ENCODE results near the gene MYLK. TPM values are rescaled to one million over a fixed set of nuclear protein-coding genes. Genes with fewer than 3 reads are reported as not detected.
"Not testable (repeated sequence)": the region's sequence is repeated elsewhere in the genome, so short reads cannot be mapped to it uniquely, and the experiment has no call there.

Gene MYLK
- total RNA-seq, 1 donor = 27.1 TPM

- Histone ChIP-seq H3K27me3 (ENCODE audit: insufficient read depth, low read length) (no peaks in the 10 kb centered on the region), H3K9me3 (ENCODE audit: low read depth, low read length) (no peaks in the 10 kb centered on the region), H3K4me1 (ENCODE audit: insufficient read depth, low read length) (no peaks in the 10 kb centered on the region)
Observed at GRCh38 chr3:123751433-123751832, 132.7 kb downstream of the MYLK start.

GRCh38 chr3:123750659-123751420 lies 133.3 kb downstream of the MYLK start:
- H3K9me3 ChIP-seq (ENCODE audit: low read depth, low read length) = no peaks in the 10 kb centered on the region
- H3K4me1 ChIP-seq (ENCODE audit: insufficient read depth, low read length) = no peaks in the 10 kb centered on the region
- H3K27me3 ChIP-seq (ENCODE audit: insufficient read depth, low read length) = no peaks in the 10 kb centered on the region
- no peak overlapping the region for H3K4me3 ChIP-seq (ENCODE audit: low read length)

More at GRCh38 chr3:123751433-123751832, 132.7 kb downstream of the MYLK start:
- no peak overlapping the region for H3K4me3 ChIP-seq (ENCODE audit: low read length)

- no peaks in the 10 kb centered on the region for H3K9me3 ChIP-seq (ENCODE audit: low read depth, low read length)
- H3K4me3 ChIP-seq (ENCODE audit: low read length) = no peak overlapping the region
- H3K27me3 ChIP-seq (ENCODE audit: insufficient read depth, low read length) = no peaks in the 10 kb centered on the region
- no peaks in the 10 kb centered on the region for H3K4me1 ChIP-seq (ENCODE audit: insufficient read depth, low read length)
Observed at GRCh38 chr3:123750209-123750608, 133.9 kb downstream of the MYLK start.

GRCh38 chr3:123749711-123750110 lies 134.4 kb downstream of the MYLK start:
- Histone ChIP-seq H3K9me3 (ENCODE audit: low read depth, low read length) (no peaks in the 10 kb centered on the region), H3K4me1 (ENCODE audit: insufficient read depth, low read length) (no peaks in the 10 kb centered on the region), H3K27me3 (ENCODE audit: insufficient read depth, low read length) (no peaks in the 10 kb centered on the region), H3K4me3 (ENCODE audit: low read length) (no peak overlapping the region)

GRCh38 chr3:123745184-123745855 lies 138.8 kb downstream of the MYLK start:
- Histone ChIP-seq H3K27me3 (ENCODE audit: insufficient read depth, low read length) (no peaks in the 10 kb centered on the region), H3K4me3 (ENCODE audit: low read length) (no peak overlapping the region), H3K4me1 (ENCODE audit: insufficient read depth, low read length) (no peaks in the 10 kb centered on the region), H3K9me3 (ENCODE audit: low read depth, low read length) (no peaks in the 10 kb centered on the region)

- no peaks in the 10 kb centered on the region for H3K9me3 ChIP-seq (ENCODE audit: low read depth, low read length)
Observed at GRCh38 chr3:123744064-123744463, 140.1 kb downstream of the MYLK start.

GRCh38 chr3:123743121-123743520 lies 141.0 kb downstream of the MYLK start:
- Histone ChIP-seq H3K4me1 (ENCODE audit: insufficient read depth, low read length) (no peaks in the 10 kb centered on the region), H3K4me3 (ENCODE audit: low read length) (no peak overlapping the region), H3K9me3 (ENCODE audit: low read depth, low read length) (no peaks in the 10 kb centered on the region), H3K27me3 (ENCODE audit: insufficient read depth, low read length) (no peaks in the 10 kb centered on the region)

More at GRCh38 chr3:123744064-123744463, 140.1 kb downstream of the MYLK start:
- Histone ChIP-seq H3K27me3 (ENCODE audit: insufficient read depth, low read length) (no peaks in the 10 kb centered on the region), H3K4me1 (ENCODE audit: insufficient read depth, low read length) (no peaks in the 10 kb centered on the region), H3K4me3 (ENCODE audit: low read length) (no peak overlapping the region)

- H3K27me3 ChIP-seq (ENCODE audit: insufficient read depth, low read length) = no peaks in the 10 kb centered on the region
- H3K9me3 ChIP-seq (ENCODE audit: low read depth, low read length) = no peaks in the 10 kb centered on the region
- no peak overlapping the region for H3K4me3 ChIP-seq (ENCODE audit: low read length)
- no peaks in the 10 kb centered on the region for H3K4me1 ChIP-seq (ENCODE audit: insufficient read depth, low read length)
Observed at GRCh38 chr3:123741041-123741511, 143.1 kb downstream of the MYLK start.

GRCh38 chr3:123740391-123740822 lies 143.7 kb downstream of the MYLK start:
- H3K4me3 ChIP-seq (ENCODE audit: low read length) = no peak overlapping the region
- H3K27me3 ChIP-seq (ENCODE audit: insufficient read depth, low read length) = no peaks in the 10 kb centered on the region
- no peaks in the 10 kb centered on the region for H3K9me3 ChIP-seq (ENCODE audit: low read depth, low read length)
- H3K4me1 ChIP-seq (ENCODE audit: insufficient read depth, low read length) = no peaks in the 10 kb centered on the region

- Histone ChIP-seq H3K9me3 (ENCODE audit: low read depth, low read length) (no peaks in the 10 kb centered on the region), H3K4me1 (ENCODE audit: insufficient read depth, low read length) (no peaks in the 10 kb centered on the region)
Observed at GRCh38 chr3:123739754-123740153, 144.4 kb downstream of the MYLK start.

GRCh38 chr3:123739106-123739505 lies 145.0 kb downstream of the MYLK start:
- Histone ChIP-seq H3K9me3 (ENCODE audit: low read depth, low read length) (no peaks in the 10 kb centered on the region), H3K4me1 (ENCODE audit: insufficient read depth, low read length) (no peaks in the 10 kb centered on the region), H3K27me3 (ENCODE audit: insufficient read depth, low read length) (no peaks in the 10 kb centered on the region), H3K4me3 (ENCODE audit: low read length) (no peak overlapping the region)

More at GRCh38 chr3:123739754-123740153, 144.4 kb downstream of the MYLK start:
- Histone ChIP-seq H3K27me3 (ENCODE audit: insufficient read depth, low read length) (no peaks in the 10 kb centered on the region), H3K4me3 (ENCODE audit: low read length) (no peak overlapping the region)

GRCh38 chr3:123738522-123738921 lies 145.6 kb downstream of the MYLK start:
- not testable (repeated sequence) for H3K4me1 ChIP-seq (ENCODE audit: insufficient read depth, low read length); H3K27me3 ChIP-seq (ENCODE audit: insufficient read depth, low read length); H3K4me3 ChIP-seq (ENCODE audit: low read length); H3K9me3 ChIP-seq (ENCODE audit: low read depth, low read length)

GRCh38 chr3:123737168-123737567 lies 147.0 kb downstream of the MYLK start:
- Histone ChIP-seq H3K27me3 (ENCODE audit: insufficient read depth, low read length) (no peaks in the 10 kb centered on the region), H3K4me1 (ENCODE audit: insufficient read depth, low read length) (no peaks in the 10 kb centered on the region), H3K4me3 (ENCODE audit: low read length) (no peak overlapping the region), H3K9me3 (ENCODE audit: low read depth, low read length) (no peaks in the 10 kb centered on the region)

GRCh38 chr3:123735456-123735855 lies 148.7 kb downstream of the MYLK start:
- Histone ChIP-seq H3K4me1 (ENCODE audit: insufficient read depth, low read length) (no peaks in the 10 kb centered on the region), H3K9me3 (ENCODE audit: low read depth, low read length) (no peaks in the 10 kb centered on the region), H3K4me3 (ENCODE audit: low read length) (no peak overlapping the region), H3K27me3 (ENCODE audit: insufficient read depth, low read length) (no peaks in the 10 kb centered on the region)

- Histone ChIP-seq H3K4me3 (ENCODE audit: low read length) (no peak overlapping the region), H3K27me3 (ENCODE audit: insufficient read depth, low read length) (no peaks in the 10 kb centered on the region), H3K9me3 (ENCODE audit: low read depth, low read length) (no peaks in the 10 kb centered on the region), H3K4me1 (ENCODE audit: insufficient read depth, low read length) (no peaks in the 10 kb centered on the region)
Observed at GRCh38 chr3:123734527-123734902, 149.6 kb downstream of the MYLK start.

All from mononuclear cell (primary cell).